Dedifferentiated amniotic fluid mesenchymal stem cell (primary cell): ENCODE measurements around the gene GAMT.

Experiments used
- DNase-seq: peaks from one replicate; pipeline ENCODE4 v3.0.0-alpha.2; 2016; ENCODE audit errors: extremely low spot score

Gene GAMT

GRCh38 chr19:1400281-1401137, 833 bp downstream of the GAMT start:
- DNase-seq = no peak

GRCh38 chr19:1399745-1400144, 1.6 kb downstream of the GAMT start:
- DNase-seq = no peak

- no peak for DNase-seq
Observed at GRCh38 chr19:1399079-1399478, 2.3 kb downstream of the GAMT start.

GRCh38 chr19:1397838-1398237, 3.5 kb downstream of the GAMT start:
- no peak for DNase-seq

- DNase-seq = no peak
Observed at GRCh38 chr19:1396768-1397679, 4.3 kb downstream of the GAMT start.

- no peak for DNase-seq
Observed at GRCh38 chr19:1396019-1396767, 5.1 kb downstream of the GAMT start.

GRCh38 chr19:1395194-1396018, 5.9 kb downstream of the GAMT start:
- DNase-seq = no peak

- DNase-seq = no peak
Observed at GRCh38 chr19:1394252-1395193, 6.8 kb downstream of the GAMT start.

GRCh38 chr19:1393841-1394240, 7.5 kb downstream of the GAMT start:
- no peak for DNase-seq

GRCh38 chr19:1392939-1393530, 8.3 kb downstream of the GAMT start:
- no peak for DNase-seq

GRCh38 chr19:1392407-1392806, 8.9 kb downstream of the GAMT start:
- DNase-seq = no peak

GRCh38 chr19:1390890-1391423, 10.4 kb downstream of the GAMT start:
- DNase-seq = no peak

- no peak for DNase-seq
Observed at GRCh38 chr19:1389033-1389940, 12.1 kb downstream of the GAMT start.

- no peak for DNase-seq
Observed at GRCh38 chr19:1388637-1389026, 12.7 kb downstream of the GAMT start.

GRCh38 chr19:1387684-1388636, 13.4 kb downstream of the GAMT start:
- DNase-seq = no peak

- no peak for DNase-seq
Observed at GRCh38 chr19:1386945-1387683, 14.2 kb downstream of the GAMT start.
